CD4-positive, alpha-beta T cell treated with Interleukin-6 at 100 ng/mL for 8 hours (primary cell): ENCODE data around the gene TSPAN9.

Source experiments
- DNase-seq: peaks from one replicate; pipeline ENCODE4 v3.0.0-alpha.2; 2020; ENCODE audit warnings: mixed read lengths, low spot score

The TSPAN9 gene

DNA sequence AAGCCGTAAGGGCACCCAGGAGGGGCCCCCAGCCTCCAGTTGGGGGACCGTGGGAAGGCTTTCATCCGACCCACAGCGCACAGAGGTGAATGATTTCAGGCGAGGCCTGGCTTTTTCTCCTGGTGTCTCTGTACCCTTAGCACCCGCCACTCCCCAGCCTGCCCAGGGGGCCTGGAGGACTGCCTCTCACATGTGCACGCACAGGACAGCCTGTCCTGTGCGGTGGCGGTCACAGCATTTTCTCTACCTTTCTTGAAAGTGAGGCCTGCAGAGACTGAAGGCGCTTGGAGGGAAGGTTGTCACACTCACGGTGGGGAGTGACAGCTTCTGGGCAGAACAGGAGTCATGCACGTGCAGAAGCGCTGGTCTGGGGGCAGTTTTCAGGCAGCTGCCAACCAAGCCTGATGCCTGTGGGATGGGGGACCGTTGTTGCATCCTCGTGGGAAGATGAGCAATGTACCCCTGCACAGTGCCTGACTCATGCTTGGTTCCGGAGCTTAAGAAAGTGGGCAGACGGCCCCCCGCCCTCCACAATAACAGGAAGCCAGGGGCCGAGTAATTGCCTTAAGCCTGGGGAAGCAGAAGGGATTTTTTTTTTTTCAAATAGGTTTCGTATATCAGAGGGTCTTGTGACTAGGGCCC is 148.1 kb downstream of the TSPAN9 start:
- no peak for DNase-seq

DNA sequence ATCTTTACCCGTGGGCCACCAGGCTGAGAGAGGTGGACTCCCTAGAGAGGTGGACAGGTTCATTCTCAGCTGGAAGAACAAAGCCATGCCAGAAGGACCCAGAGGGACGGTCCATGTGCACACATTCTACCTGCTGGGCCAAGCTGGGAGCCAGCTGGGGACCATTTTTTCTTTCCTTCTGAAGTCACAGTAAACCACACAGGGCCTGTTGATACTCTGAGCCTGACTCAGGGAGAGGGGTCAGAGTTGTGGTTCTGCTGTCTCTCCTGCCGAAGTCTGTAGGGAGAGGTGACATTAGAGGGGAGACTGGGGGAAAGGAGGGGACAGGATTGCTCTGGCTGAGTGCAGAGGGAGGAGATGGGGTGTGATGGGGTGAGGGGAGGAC is 148.6 kb downstream of the TSPAN9 start:
- DNase-seq: no peak

DNA sequence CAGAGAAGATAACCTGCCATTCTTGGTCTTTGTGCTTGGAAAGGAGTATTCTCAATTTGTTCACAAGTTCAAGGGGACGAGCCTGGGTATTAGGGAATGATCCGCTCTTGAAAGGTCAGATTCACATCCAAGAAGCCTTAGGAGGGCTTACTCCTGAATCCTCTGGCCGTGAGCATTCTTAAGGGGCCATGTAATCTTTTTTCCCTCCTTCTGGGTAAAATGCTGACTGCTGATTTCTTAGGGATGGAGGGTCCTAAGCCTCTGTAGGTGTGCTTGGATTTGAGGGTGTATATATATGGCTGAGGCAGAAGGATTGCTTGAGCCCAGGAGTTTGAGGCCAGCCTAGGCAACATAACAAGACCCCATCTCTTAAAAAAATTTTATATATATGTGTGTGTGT is 149.1 kb downstream of the TSPAN9 start:
- no peak for DNase-seq

DNA sequence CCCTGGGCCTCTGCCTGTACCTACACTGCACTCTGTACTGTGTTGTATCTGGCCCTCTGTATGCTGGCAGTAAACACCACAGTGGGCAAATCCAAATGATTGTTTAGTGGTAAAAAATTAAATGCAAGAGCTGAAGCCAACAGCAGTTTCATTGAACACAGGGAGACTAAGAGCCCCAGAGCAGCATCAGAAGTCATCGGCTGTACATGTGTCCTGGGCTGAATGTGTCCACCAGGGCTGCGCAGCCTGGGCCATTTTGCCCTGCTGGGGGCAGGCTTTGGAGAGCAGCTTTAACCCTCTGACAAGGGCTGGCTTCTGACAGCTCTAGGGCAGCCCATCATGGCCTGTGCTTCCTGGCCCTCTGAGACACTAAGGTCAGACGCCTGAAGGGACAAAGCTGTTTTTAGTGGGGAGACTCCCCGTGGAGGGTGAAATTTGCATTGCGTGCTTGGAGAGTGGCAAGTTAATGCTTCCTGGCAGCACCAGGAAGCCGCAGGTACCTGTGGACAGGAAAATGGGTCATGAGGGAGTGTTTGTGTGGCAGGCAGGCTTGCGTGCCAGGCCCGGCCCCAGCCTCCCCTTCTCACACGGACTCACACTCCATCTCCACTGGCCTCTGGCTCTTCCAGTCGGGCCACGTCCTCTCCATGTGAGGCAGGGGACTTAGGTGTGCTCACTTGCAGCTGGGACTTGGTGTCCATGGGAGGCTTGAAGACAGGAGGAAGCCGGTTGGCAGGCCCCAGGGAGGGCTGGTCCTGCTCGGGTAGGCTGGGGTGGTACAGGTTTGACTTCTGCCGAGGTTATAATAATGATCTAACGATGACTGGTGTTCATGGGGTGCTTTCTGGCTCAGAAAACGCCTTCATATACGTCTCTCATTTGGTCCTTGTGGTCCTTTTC is 150.1 kb downstream of the TSPAN9 start:
- no peak for DNase-seq

DNA sequence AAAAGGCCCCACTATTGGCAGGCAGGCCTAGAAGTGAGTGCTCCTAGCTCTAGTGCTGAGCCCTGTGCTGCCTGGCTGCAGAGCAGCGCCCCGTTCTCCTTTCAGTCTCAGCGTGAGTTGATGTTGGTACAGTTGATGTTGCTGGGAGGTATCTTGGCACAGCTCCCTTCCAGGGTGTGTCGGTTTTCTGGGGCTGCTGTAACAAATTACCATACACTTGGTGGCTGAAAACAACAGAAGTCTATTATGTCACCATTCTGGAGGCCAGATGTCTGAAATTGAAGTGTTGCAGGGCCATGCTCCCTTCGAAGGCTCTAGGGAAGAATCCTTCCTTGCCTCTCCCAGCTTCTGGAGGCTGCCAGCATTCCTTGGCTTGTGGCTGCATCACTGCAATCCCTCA is 151.4 kb downstream of the TSPAN9 start:
- no peak for DNase-seq

DNA sequence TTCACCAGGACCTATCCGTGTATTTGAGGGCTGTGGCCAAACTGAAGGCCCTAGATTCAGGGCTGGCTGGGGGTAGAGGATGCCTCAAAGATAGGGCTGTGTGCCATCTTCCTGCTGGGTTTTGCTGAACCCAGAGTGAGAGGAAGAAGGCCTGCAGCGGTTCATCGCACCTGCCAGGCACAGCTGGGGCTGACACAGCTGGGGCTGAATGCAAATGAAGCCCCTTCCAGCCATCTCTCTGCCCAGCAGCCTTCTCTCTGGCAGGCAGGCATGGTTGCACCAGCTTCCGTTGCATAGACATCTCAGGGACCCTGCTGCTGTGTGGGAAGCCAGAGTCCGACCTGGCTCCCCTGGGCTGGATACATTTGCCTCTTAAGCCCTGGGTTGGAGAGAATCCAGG is 152.4 kb downstream of the TSPAN9 start:
- DNase-seq: no peak

DNA sequence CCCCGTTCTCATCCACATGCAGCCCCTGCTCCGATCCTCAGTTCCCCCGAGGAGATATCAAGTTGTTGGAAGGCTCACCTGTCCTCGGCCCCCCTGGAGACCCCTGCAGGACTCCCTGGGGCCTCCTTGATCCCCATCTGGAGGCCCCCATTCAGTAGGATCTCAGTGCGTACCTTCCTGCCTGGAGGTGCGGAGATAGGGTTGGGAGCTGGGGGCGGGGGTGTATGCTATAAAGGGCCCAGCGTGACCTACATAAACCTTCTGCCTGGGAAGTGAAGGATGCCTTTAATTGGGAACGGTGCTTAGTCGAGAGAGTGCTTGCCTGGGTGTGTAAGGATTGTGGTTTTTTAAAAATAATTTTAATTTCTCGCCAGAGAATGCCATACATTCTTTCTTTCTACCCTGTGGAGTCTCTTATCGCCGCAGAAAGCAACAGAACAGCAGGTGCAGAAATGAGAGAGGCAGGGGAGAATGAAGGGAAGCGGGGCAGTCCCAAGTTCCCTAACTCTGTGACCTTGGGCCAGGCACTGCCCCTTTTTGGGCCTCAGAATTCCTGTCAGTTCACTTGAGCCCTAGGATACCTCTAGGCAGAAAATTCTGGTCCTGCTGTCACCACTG is 153.7 kb downstream of the TSPAN9 start:
- no peak for DNase-seq

DNA sequence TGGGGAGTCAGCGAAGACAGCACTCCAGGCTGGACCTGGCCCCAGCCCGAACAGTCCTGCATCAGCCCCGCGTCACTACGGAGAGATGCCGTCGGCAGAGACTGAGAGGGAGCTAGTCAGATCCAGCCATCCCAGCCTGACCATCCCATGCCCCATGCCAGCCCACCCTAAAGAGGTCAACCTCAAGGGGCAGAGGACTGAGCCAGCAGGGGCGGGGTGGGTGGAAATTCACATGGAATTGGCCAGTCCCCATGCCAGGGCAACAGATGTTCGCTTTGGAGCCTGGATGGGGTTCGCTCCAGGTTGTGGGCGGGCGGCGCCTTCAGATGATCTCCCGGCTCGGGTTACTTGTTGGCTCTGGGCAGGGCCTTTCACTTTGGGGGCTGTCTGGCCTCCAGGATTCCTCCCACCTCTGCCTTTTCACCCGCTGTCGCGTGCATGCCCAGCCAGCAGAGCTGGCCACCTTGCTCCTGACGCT is 154.3 kb downstream of the TSPAN9 start:
- no peak for DNase-seq

DNA sequence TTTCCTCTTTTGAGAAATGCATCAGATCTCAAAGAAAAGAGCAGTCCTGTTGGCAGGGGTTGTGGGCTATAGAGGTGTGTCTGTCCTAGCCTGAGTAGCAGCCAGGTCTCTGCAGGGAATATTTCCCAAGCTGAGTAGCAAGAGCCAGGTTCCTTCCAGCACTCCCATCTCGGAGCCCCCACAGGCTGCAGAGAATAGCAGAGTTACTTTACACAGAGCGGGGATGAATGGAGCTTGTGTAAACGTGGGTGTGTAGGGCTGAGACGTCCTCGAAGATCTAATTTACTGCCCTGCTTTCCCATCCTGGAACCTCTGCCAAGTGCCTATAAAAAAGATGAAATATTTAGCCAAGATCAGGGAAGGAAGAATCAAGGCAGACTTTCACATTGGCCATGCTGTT is 156.6 kb downstream of the TSPAN9 start:
- no peak for DNase-seq

DNA sequence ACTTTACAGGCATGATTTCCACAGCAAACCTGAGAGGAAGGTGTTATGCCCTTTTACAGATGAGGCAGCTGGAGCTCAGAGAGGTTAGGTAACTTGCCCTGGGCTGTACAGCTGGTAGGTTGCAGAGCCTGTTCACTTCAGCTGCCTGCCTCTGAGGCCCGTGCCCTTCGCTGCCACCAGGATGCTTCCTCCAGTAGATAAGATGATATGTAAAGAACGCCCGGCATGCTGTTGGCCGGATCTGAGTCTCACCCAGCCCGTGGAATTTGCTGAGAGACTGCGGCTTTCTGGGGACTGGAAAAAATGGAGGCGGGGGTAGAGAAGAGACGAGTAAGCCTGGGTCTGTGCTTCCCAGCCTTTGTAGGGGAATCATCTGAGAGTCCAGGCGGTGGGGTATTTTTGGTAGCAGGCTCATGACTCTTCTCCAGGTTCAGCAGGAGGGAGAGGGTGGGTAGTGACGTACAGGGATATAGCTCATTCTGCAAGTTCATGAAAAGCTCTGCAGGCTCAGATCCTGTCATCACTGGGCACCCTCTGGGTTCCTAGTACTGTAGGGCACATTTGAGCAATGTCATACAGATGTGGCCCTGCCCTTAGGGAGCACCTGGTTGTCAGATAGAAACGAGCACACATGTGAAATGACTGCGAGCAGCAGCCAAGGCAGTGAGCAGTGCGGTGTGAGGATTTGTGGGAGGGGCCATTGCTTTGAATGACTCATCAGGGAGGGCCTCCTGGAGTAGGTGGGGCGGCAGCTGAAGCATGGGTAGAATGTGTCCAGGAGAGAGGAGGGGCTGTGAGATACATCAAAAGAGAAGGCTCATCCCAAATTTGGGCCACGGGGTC is 159.4 kb downstream of the TSPAN9 start:
- DNase-seq: no peak

DNA sequence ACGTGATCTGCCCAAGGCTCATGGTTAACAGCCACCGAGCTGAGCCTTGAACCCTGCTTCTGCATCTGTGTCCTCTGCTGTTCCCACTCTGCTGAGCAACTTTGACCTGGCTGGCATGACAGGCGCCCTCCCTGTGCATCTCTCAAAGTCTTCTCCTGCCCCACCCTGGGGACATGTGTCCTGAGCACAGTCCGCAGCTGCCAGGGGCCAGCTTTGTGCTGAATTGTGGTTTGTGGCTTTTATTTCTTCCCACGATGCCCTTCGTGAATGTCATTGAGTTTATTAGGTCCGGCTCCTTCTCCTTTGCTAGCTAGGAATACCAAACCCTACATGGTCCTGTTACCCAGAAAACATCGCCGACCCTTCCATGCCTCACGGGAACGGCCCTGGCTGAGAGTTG is 161.0 kb downstream of the TSPAN9 start:
- no peak for DNase-seq

DNA sequence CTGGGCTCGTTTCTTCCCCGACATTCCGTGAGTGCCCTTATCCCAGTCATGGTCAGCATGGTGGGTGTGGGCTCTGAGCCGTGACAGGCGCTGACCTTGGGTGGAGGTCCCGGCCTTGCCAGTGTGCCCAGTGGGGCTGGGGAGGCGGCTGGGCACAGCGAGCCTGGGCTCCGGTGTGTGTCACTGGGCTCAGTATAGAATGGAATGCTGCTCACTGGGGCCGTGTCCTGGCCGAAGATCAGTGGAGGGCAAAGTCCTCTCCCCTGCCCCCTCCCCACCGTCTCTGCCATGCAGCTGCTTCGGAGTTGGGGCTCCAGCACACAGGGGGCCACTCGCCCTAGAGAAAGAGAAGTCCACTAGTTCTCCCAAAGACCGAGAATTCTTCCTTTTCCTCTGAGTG is 164.4 kb downstream of the TSPAN9 start:
- DNase-seq: no peak

DNA sequence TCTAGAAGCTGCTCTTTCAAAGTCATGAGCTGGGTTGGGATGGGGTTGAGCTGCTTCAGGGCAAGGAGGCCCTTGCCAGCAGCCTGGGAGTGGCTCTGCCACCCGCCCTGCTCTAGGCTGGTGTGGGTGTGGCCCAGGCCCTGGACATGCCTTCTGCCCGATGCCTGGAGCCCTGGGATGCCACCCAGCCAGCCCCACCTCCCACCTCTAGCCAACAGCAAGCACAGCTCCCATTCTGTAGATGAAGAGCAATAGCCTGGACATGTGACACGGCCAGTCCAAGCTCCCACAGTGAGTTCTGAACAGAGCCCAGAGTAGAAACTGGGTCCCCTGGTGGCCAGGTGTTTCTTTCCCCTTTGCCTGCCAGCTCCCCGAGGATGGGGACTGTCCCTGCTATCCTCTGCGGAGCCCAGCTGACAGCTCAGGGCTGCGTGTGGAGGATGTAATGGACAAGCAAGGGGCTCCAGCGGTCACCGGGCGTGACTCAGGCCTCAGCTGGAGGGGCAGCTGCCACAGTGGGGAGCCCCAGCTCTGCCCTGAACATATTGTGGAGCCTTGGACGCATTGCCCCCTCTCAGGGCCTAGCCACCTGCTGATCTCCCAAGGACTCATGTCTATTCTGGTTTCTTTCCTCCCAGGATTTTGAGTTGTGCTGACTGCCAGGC is 165.2 kb downstream of the TSPAN9 start:
- DNase-seq: no peak

DNA sequence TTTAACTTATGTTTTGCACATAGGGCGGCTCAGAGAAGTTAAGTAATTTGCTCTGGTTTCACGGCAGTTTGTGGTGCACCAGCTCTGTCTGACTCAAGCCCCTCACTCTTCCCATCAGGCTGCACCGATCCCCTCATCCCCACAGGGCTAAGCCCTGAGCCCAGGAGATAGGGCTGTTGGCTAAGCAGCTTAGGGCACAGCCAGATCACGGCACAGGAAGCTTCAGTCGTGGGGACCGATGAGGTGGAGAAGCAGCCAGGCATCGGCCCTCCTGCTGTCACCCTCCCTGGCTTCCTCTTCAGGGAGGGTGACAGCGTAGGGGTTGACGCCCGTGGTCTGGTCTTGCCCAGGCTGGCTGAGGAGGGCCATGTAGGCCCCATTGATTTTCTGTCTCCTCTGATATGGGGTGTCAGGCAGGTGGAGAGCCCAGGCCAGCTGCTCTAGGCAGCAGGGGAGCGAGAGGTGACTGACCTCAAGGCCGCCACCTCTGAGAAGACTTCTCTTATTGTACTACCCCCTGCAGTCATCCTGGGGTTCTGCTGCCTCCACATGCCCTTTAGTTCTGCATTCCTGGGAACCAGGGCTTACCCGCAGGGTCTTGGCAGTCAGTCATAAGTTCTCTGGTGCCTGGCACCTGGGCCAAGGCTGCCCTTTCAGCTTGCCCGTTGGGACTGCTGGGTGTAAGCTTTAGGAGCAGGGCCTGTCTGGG is 166.4 kb downstream of the TSPAN9 start:
- DNase-seq: no peak

DNA sequence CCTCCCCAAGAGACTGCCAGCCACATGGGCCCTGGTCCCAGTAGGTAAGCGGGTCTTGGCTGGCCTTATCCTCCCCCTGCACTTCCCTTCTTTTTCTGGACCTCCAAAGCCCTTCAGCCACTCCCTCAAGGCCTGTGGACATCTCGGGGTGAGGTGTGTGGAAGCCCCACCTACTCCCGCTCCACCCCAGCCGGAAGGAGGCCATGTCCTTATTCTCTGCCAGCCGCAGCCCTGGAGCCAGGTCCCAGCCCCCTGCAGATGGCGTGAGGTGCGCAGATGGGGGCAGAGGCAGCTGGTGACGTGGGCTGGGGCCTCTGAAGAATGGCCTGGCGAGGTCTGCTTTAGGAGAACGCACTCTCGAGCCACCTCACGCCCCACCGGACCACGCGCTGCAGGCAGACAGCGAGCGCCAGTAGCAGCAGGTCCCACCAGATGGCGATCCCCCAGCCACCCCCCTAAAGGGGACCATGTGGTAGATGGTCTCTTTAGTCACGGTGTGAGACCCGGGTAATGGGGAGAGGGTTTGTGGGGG is 167.1 kb downstream of the TSPAN9 start:
- DNase-seq: no peak

DNA sequence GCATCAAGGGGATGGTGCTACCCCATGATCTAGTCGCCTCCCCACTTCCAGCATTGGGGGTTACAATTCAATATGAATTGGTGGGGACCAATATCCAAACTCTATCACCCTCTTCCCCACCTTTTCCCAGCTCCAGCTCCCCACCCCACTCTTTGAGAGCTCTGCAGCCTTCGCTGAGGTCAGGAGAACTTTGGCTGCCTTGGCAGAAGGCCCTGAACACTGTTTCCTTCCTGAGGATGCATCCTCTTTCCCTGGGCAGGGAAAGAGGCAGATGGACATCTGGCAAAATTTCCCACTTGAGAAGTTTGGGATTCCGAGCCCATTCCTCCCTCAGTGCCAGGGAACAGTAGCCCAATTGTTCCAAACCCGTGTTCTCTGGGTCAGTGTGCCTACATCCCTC is 169.1 kb downstream of the TSPAN9 start:
- DNase-seq: no peak

DNA sequence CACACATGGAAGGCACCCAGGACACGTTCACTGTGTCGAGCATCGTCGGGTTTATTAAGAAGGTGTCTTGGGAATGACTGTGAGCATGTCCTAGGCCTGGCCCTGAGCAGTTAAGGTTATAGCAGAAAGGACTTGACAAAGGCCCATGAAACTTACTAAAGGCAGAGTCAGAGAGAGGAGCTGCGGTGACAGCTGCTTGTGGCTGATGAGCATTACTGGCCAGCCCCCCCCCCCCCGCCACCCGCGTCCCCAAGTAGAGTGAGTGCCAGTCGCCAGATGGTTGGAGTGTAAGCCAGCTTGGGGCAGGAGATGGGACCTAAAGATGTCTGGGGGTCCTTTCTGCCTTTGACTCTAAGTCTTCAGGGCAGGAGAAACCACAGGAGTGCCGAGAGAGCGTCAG is 169.9 kb downstream of the TSPAN9 start:
- no peak for DNase-seq

DNA sequence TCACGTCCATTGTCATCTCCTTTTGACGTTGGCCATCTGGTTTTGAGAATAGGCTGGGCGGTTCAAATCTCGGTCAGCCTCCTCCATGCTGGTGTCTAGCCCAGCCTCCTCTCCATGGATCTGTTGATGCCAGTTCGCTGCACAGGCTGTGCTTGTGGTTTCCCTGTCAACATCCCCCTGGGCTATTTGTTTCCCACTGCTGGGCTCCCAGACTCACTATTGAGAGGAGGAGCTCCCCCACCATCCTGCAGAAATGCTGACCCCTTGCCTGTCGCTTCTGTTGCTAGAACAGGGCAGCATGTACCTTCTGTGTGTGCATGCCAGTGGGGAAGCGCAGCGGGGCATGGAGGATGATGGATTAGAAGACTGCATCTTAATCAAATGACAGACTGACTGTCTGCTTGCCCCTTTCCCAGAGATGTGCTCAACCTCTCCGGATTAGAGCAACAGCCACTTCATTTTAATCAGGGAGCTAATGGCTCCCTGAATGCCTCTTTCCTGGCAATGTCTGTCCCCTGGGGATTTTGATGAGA is 170.5 kb downstream of the TSPAN9 start:
- DNase-seq: no peak

DNA sequence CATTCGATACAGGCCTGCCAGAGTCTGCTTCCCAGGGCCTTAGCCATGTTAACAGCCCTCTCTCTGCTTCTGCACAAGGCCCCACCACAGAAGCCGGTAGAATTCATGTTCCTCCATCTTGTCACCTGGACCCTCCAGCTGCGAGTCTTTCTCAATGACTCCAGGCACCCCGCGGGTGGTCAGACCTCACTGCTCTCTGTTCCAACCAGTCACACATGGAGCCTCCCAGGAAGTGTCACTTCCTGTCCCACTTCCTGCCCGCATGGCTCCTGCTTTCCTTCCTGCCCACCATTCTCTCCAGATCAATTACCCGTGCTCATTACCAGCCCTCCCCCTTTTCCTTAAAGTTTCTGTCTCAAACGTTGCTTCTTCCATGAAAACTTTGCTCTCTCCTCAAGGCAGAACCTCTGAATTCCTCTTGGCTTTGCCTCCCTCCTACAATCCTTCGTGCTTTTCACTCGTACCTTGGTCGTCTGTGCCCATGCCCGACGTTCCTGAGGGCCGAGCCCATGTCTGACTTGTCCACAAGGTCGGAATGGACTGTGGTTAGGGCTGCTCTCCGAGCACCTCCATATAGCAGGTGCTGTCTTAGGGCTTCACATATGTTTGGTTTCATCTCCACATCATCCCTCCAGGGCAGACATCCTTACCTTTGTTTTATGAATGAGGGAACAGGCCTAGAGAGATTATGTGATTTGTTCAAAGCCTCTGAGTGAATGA is 172.1 kb downstream of the TSPAN9 start:
- no peak for DNase-seq

DNA sequence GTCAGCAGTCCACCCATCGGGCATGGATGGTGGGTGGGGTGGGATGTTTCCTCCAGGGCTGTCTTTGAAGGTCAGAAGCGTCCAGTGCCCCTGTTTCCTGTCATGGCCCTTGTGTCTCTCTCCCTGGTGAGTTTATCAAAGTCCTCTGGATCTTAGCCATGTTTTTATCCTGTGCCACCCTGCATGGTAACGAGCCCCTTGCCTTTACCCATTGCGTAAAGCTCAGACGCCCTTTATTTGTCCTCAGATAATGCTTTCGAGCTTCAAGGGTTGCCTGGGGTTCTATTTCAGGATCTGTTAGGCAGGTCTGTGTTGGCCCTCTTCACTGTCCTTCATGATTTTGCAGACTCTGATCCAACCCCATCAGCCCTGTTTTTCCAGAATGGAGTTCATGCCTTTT is 172.9 kb downstream of the TSPAN9 start:
- no peak for DNase-seq
